Ovary (tissue), 3 donors: ENCODE results near the gene ENPP7.

Experiments
- CTCF ChIP-seq, 3 donors: fragments of 450-650 bp in 2 of 3; fragments of 200-600 bp in 1 of 3; IDR thresholded peaks; one replicate each; pipeline versions ENCODE4 v1.5.1 to v1.8.0; 2016 to 2022; ENCODE audit warnings: antibody characterized with exemption in 3 of 3, mild to moderate bottlenecking in 1 of 3
- EP300 ChIP-seq: sonication (generic); formaldehyde crosslinking; IDR thresholded peaks from one replicate; pipeline ENCODE4 v1.6.1; 2017; ENCODE audit warnings: antibody characterized with exemption
- POLR2A ChIP-seq: fragments of 450-650 bp; IDR thresholded peaks from one replicate; pipeline ENCODE4 v1.6.1; 2017; ENCODE audit warnings: antibody characterized with exemption, mild to moderate bottlenecking, moderate library complexity
- donor health status: DM: no; HTN: no; CAD: no.

GRCh38 chr17:79681101-79681621, 49.6 kb upstream of the ENPP7 start:
- TF ChIP-seq POLR2A (no peak), CTCF (IDR thresholded peaks at IDR 0.05) (no peak), EP300 (no peak)
